ENCODE results near the gene MMP25. TPM values are rescaled to one million over a fixed set of nuclear protein-coding genes. Genes with fewer than 3 reads are reported as not detected.

MMP25 gene
- total and polyA plus RNA-seq, 2 donors from 2014 or later, result 0.65 to 1.7 TPM

DNA sequence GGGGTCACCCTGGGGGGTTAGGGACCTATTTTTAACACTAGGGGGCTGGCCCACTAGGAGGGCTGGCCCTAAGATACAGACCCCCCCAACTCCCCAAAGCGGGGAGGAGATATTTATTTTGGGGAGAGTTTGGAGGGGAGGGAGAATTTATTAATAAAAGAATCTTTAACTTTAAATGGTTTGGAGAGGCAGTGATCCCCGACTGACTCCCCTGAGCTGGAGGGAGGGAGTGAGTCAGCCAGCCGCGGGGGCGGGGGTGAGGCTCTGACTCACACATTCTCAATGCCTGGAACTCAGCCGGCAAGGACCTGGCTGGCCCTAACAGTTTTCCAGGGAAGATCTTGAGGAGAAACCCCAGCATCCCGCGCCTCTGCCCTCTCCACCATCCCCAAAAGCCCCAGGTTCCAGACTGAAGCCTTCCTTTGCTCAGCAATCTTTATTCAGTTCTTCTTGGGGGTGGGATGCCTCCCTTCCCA, 24.1 kb upstream of the MMP25 start:
- Histone ChIP-seq H3K4me3 (ENCODE audit: low read length in 3 of 3) (peak overlapping the region; percentile 17 to 90 (median 67)), H3K36me3 (ENCODE audit: control insufficient read depth in 2 of 3, insufficient read depth in 3 of 3, low read length in 3 of 3) (peaks cover 2 to 5% (median 3%) of the 10 kb centered on the region in 3 donors), H3K9ac (ENCODE audit: low read length in 3 of 3) (peak overlapping the region in 2 of 3 donors; percentile 50 to 89), H3K4me1 (ENCODE audit: control insufficient read depth in 2 of 3, insufficient read depth in 2 of 3, low read depth in 1 of 3, low read length in 3 of 3) (peaks cover 0 to 23% (median 19%) of the 10 kb centered on the region in 3 donors), H3K27ac (ENCODE audit: low read depth in 2 of 2, low read length in 2 of 2) (peak overlapping the region; percentile 98), H3K9me3 (ENCODE audit: control insufficient read depth in 2 of 3, insufficient read depth in 1 of 3, low read length in 3 of 3) (no peaks in the 10 kb centered on the region), H3K27me3 (ENCODE audit: control insufficient read depth, insufficient read depth, low read length) (peaks cover 4% of the 10 kb centered on the region)
- FAIRE-seq (peak; percentile 44), DNase-seq (peak; percentile 88 to 97 (median 91))
- intact Hi-C loops (cut with DNase I), result no loop called here
- TF ChIP-seq, protein P1, sequence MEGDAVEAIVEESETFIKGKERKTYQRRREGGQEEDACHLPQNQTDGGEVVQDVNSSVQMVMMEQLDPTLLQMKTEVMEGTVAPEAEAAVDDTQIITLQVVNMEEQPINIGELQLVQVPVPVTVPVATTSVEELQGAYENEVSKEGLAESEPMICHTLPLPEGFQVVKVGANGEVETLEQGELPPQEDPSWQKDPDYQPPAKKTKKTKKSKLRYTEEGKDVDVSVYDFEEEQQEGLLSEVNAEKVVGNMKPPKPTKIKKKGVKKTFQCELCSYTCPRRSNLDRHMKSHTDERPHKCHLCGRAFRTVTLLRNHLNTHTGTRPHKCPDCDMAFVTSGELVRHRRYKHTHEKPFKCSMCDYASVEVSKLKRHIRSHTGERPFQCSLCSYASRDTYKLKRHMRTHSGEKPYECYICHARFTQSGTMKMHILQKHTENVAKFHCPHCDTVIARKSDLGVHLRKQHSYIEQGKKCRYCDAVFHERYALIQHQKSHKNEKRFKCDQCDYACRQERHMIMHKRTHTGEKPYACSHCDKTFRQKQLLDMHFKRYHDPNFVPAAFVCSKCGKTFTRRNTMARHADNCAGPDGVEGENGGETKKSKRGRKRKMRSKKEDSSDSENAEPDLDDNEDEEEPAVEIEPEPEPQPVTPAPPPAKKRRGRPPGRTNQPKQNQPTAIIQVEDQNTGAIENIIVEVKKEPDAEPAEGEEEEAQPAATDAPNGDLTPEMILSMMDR (IDR thresholded peaks at IDR 0.05; ENCODE audit: borderline replicate concordance, extremely low read depth, insufficient read depth), result no peak

DNA sequence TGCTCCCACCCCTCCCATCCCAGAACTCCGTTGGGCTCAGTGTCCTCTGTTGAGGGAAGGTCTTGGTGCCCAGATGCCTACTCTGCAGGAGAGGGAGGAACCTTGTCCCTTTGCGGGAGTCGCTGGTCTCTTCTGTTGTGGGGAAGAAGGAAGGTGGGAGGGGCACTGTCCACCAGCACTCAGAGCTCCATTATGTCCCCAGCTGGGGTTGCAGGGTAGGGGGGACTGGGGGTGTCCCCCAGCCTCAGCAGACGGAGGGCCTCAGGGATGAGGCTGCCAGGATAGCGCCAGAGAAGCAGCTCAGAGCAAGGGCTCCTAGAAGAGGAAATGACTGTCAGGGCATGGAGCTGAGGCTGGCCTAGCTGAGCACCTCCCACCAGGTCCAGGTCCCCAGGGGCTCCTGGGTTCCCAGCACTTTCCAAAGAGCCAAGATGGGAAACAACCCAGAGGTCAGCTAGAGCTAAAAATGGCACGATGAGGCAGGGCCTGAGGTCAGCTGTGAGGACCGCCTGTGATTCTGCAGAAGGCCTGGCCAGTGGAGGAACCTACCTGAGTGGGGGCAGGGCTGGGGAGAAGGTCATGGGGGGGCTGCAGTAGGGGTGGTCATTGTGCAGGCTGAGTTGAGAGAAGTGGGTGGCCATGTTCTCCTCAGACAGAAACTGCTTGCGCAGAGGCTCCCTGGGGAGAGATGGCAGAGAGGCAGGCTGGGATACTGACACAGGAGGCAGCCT, 23.5 kb upstream of the MMP25 start:
- H3K4me3 ChIP-seq (ENCODE audit: low read length in 3 of 3), result peak overlapping the region; percentile 17 to 90 (median 67)
- peak overlapping the region in 2 of 3 donors; percentile 43 to 89 for H3K9ac ChIP-seq (ENCODE audit: low read length in 3 of 3)
- FAIRE-seq, result no peak

DNA sequence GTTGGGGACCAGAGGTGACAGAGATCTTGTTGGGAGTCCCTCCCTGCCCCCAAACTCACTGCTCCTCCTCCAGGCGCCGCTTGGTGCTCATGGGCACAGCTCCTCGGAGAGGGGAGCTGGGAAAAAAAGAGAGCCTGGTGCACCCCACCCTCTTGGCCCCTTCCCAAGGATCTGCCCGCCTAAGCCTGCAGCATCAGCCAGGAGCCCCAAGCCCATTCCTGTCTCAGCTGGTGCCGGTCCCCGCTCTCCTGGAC, 23.0 kb upstream of the MMP25 start:
- intact Hi-C loops (cut with DNase I), result no loop called here
- H3K9ac ChIP-seq (ENCODE audit: low read length in 3 of 3), result peak overlapping the region in 2 of 3 donors; percentile 24 to 89
- H3K9me3 ChIP-seq (ENCODE audit: control insufficient read depth in 2 of 3, insufficient read depth in 1 of 3, low read length in 3 of 3), result no peaks in the 10 kb centered on the region
- FAIRE-seq (no peak), DNase-seq (no peak)
- H3K4me3 ChIP-seq (ENCODE audit: low read length in 3 of 3), result peak overlapping the region; percentile 49 to 90 (median 67)
- H3K36me3 ChIP-seq (ENCODE audit: control insufficient read depth in 2 of 3, insufficient read depth in 3 of 3, low read length in 3 of 3), result peaks cover 2 to 5% (median 3%) of the 10 kb centered on the region in 3 donors
- TF ChIP-seq, protein P1 (IDR thresholded peaks at IDR 0.05; ENCODE audit: borderline replicate concordance, extremely low read depth, insufficient read depth), result no peak
- H3K4me1 ChIP-seq (ENCODE audit: control insufficient read depth in 2 of 3, insufficient read depth in 2 of 3, low read depth in 1 of 3, low read length in 3 of 3), result peaks cover 0 to 23% (median 16%) of the 10 kb centered on the region in 3 donors
- H3K27ac ChIP-seq (ENCODE audit: low read depth in 2 of 2, low read length in 2 of 2), result peak overlapping the region; percentile 98
- peaks cover 2% of the 10 kb centered on the region for H3K27me3 ChIP-seq (ENCODE audit: control insufficient read depth, insufficient read depth, low read length)

More for the DNA sequence above, 23.5 kb upstream of the MMP25 start:
- Histone ChIP-seq H3K36me3 (ENCODE audit: control insufficient read depth in 2 of 3, insufficient read depth in 3 of 3, low read length in 3 of 3) (peaks cover 2 to 5% (median 3%) of the 10 kb centered on the region in 3 donors), H3K27me3 (ENCODE audit: control insufficient read depth, insufficient read depth, low read length) (peaks cover 4% of the 10 kb centered on the region), H3K9me3 (ENCODE audit: control insufficient read depth in 2 of 3, insufficient read depth in 1 of 3, low read length in 3 of 3) (no peaks in the 10 kb centered on the region), H3K27ac (ENCODE audit: low read depth in 2 of 2, low read length in 2 of 2) (peak overlapping the region; percentile 98), H3K4me1 (ENCODE audit: control insufficient read depth in 2 of 3, insufficient read depth in 2 of 3, low read depth in 1 of 3, low read length in 3 of 3) (peaks cover 0 to 23% (median 19%) of the 10 kb centered on the region in 3 donors)
- intact Hi-C loops (cut with DNase I), result no loop called here
- DNase-seq, result peak in 1 of 5 donors; percentile 77
- TF ChIP-seq, protein P1 (IDR thresholded peaks at IDR 0.05; ENCODE audit: borderline replicate concordance, extremely low read depth, insufficient read depth), result no peak
